NCI-H446 (cell line): Measurements from ENCODE around the gene SEMA6B.
"Not testable (repeated sequence)": the region's sequence is repeated elsewhere in the genome, so short reads cannot be mapped to it uniquely, and the experiment has no call there.

Experiments used
- DNase-seq, 2 experiments: peaks; one replicate each; lab custom pipeline; 2025; lab: John Stamatoyannopoulos, UW

Gene SEMA6B

GRCh38 chr19:4571305-4571917, 11.9 kb upstream of the SEMA6B start:
- no peak for DNase-seq

GRCh38 chr19:4570916-4571304, 11.4 kb upstream of the SEMA6B start:
- no peak for DNase-seq

GRCh38 chr19:4570402-4570801, 10.9 kb upstream of the SEMA6B start:
- DNase-seq, result no peak

- no peak for DNase-seq
Measured at GRCh38 chr19:4568886-4569285, 9.4 kb upstream of the SEMA6B start.

- DNase-seq, result peak; percentile 20 to 51
Measured at GRCh38 chr19:4567584-4568071, 8.1 kb upstream of the SEMA6B start.

- no peak for DNase-seq
Measured at GRCh38 chr19:4566402-4567051, 7.0 kb upstream of the SEMA6B start.

GRCh38 chr19:4563562-4563961, 4.1 kb upstream of the SEMA6B start:
- DNase-seq, result not testable (repeated sequence)

GRCh38 chr19:4562085-4562484, 2.6 kb upstream of the SEMA6B start:
- not testable (repeated sequence) for DNase-seq

- peak in 1 of 2 experiments; percentile 49 for DNase-seq
Measured at GRCh38 chr19:4557971-4558941, 1.2 kb downstream of the SEMA6B start.

- DNase-seq, result no peak
Measured at GRCh38 chr19:4557144-4557970, 2.1 kb downstream of the SEMA6B start.

- peak in 1 of 2 experiments; percentile 26 for DNase-seq
Measured at GRCh38 chr19:4556597-4557127, 2.8 kb downstream of the SEMA6B start.

- DNase-seq, result no peak
Measured at GRCh38 chr19:4555657-4556561, 3.6 kb downstream of the SEMA6B start.

- DNase-seq, result no peak
Measured at GRCh38 chr19:4554717-4555116, 4.8 kb downstream of the SEMA6B start.

- DNase-seq, result no peak
Measured at GRCh38 chr19:4553775-4554174, 5.7 kb downstream of the SEMA6B start.

GRCh38 chr19:4553092-4553695, 6.3 kb downstream of the SEMA6B start:
- no peak for DNase-seq

- DNase-seq, result no peak
Measured at GRCh38 chr19:4552525-4552819, 7.0 kb downstream of the SEMA6B start.

- no peak for DNase-seq
Measured at GRCh38 chr19:4550479-4551050, 8.9 kb downstream of the SEMA6B start.

- no peak for DNase-seq
Measured at GRCh38 chr19:4550018-4550417, 9.5 kb downstream of the SEMA6B start.

- no peak for DNase-seq
Measured at GRCh38 chr19:4548238-4548584, 11.3 kb downstream of the SEMA6B start.
